ENCODE measurements around the gene RXFP1. TPM values are rescaled to one million over a fixed set of nuclear protein-coding genes. Genes with fewer than 3 reads are reported as not detected.

Gene RXFP1
- polyA plus RNA-seq, 1 of the 3 experiments (the other 2 are of a cell fraction) = not detected

- H3K4me1 ChIP-seq (ENCODE audit: control insufficient read depth in 1 of 2, insufficient read depth in 2 of 2, low read depth in 1 of 2, low read length in 1 of 2) = no peaks in the 10 kb centered on the region
- H3F3A ChIP-seq (replicated peaks; ENCODE audit: insufficient read depth) = no peaks in the 10 kb centered on the region
- H4K20me1 ChIP-seq (ENCODE audit: insufficient read depth) = no peaks in the 10 kb centered on the region
- H3K79me2 ChIP-seq (ENCODE audit: insufficient read depth) = no peaks in the 10 kb centered on the region
- H3K36me3 ChIP-seq (replicated peaks in 1 of 2; ENCODE audit: control insufficient read depth in 1 of 2, insufficient read depth in 2 of 2, low read length in 1 of 2) = no peaks in the 10 kb centered on the region
- no peak for DNase-seq
- TF ChIP-seq RFX5 (IDR thresholded peaks at IDR 0.05; ENCODE audit: low read length) (no peak), TCF12 (IDR thresholded peaks at IDR 0.05) (no peak), ZBTB33 (IDR thresholded peaks at IDR 0.05; ENCODE audit: borderline replicate concordance, low read depth) (no peak), GABPA (IDR thresholded peaks at IDR 0.05; ENCODE audit: low read depth) (no peak), RXRA (IDR thresholded peaks at IDR 0.05; ENCODE audit: borderline replicate concordance, low read depth) (no peak), MAX (IDR thresholded peaks at IDR 0.05; ENCODE audit: low read depth) (no peak), RCOR1 (IDR thresholded peaks at IDR 0.05; ENCODE audit: low read length) (no peak), CHD2 (IDR thresholded peaks at IDR 0.05; ENCODE audit: low read length, partially characterized antibody) (no peak), JUND (IDR thresholded peaks at IDR 0.05) (no peak)
- H3K27ac ChIP-seq (ENCODE audit: low read depth in 2 of 2, low read length in 1 of 2) = no peak overlapping the region
- H3K9ac ChIP-seq = no peak overlapping the region
- no peaks in the 10 kb centered on the region for H3K9me3 ChIP-seq
- ChIA-PET POLR2A (no interaction called here), CTCF (no interaction called here)
- H3K4me2 ChIP-seq = no peak overlapping the region
- H3K9me2 ChIP-seq = no peaks in the 10 kb centered on the region
- 60% methylated on average over 1 of the region's 1 CpG for WGBS (ENCODE audit: low lambda C conversion rate)
- H3K4me3 ChIP-seq (ENCODE audit: low read depth in 2 of 2, low read length in 1 of 2) = no peak overlapping the region
- no peaks in the 10 kb centered on the region for H3K27me3 ChIP-seq (ENCODE audit: insufficient read depth)
- no peak overlapping the region for H2AFZ ChIP-seq (ENCODE audit: low read depth)
Observed at GRCh38 chr4:158580064-158580463, 58.4 kb downstream of the RXFP1 start.

DNA sequence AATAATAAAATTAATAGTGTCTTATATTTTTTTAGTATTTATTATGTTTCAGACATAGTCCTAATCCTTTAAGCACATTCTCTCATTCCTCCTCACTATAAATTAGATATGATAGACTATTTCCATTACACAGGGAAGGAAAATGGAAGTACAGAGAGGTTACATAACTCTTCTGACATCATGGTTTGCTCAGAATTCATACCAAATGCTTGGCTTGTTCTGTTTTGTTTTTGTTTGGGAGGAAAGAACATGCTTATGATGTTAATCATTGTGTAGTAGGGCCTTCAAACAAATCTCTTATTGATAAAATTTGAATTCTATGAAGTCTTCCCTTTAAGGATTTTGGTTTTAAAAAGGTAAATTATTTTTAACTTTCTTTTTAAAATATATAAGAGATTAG, 59.5 kb downstream of the RXFP1 start:
- H3K4me1 ChIP-seq (ENCODE audit: control insufficient read depth in 1 of 2, insufficient read depth in 2 of 2, low read depth in 1 of 2, low read length in 1 of 2) = no peaks in the 10 kb centered on the region
- H3K79me2 ChIP-seq (ENCODE audit: insufficient read depth) = no peaks in the 10 kb centered on the region
- no peak for DNase-seq
- no peaks in the 10 kb centered on the region for H3K9me3 ChIP-seq
- CTCF ChIA-PET = interaction anchor here (1.1 kb wide), 1 partner anchor 321 kb away, joined by 3 read pairs; no protein-coding TSS in a partner anchor
- POLR2A ChIA-PET = no interaction called here
- no peak overlapping the region for H2AFZ ChIP-seq (ENCODE audit: low read depth)
- no peak overlapping the region for H3K27ac ChIP-seq (ENCODE audit: low read depth in 2 of 2, low read length in 1 of 2)
- H3K9ac ChIP-seq = no peak overlapping the region
- no peak overlapping the region for H3K4me2 ChIP-seq
- H3K27me3 ChIP-seq (ENCODE audit: insufficient read depth) = no peaks in the 10 kb centered on the region; the same call in 1 of the 2 replicates
- H3F3A ChIP-seq (replicated peaks; ENCODE audit: insufficient read depth) = no peaks in the 10 kb centered on the region
- H3K36me3 ChIP-seq (replicated peaks in 1 of 2; ENCODE audit: control insufficient read depth in 1 of 2, insufficient read depth in 2 of 2, low read length in 1 of 2) = no peaks in the 10 kb centered on the region
- TF ChIP-seq POLR2AphosphoS5 (IDR thresholded peaks at IDR 0.05; ENCODE audit: low read depth, low read length) = no peak
- no peak for TF ChIP-seq CHD2 (IDR thresholded peaks at IDR 0.05; ENCODE audit: low read length, partially characterized antibody)
- TF ChIP-seq FOSL2 (IDR thresholded peaks at IDR 0.05; ENCODE audit: borderline replicate concordance, low read depth) = no peak
- TF ChIP-seq SIN3A (IDR thresholded peaks at IDR 0.05; ENCODE audit: borderline replicate concordance, low read depth, low read length) = no peak
- TF ChIP-seq ELF1 (IDR thresholded peaks at IDR 0.05) = no peak
- TF ChIP-seq, protein P1, sequence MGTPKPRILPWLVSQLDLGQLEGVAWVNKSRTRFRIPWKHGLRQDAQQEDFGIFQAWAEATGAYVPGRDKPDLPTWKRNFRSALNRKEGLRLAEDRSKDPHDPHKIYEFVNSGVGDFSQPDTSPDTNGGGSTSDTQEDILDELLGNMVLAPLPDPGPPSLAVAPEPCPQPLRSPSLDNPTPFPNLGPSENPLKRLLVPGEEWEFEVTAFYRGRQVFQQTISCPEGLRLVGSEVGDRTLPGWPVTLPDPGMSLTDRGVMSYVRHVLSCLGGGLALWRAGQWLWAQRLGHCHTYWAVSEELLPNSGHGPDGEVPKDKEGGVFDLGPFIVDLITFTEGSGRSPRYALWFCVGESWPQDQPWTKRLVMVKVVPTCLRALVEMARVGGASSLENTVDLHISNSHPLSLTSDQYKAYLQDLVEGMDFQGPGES (IDR thresholded peaks at IDR 0.05; ENCODE audit: low read depth, low read length) = no peak
- TF ChIP-seq RFX5 (IDR thresholded peaks at IDR 0.05; ENCODE audit: low read length) = no peak
- TF ChIP-seq RAD21 (IDR thresholded peaks at IDR 0.05; ENCODE audit: low read length) = no peak
- no peak for TF ChIP-seq TCF12 (IDR thresholded peaks at IDR 0.05)
- TF ChIP-seq EZH2phosphoT487 (IDR thresholded peaks at IDR 0.05; ENCODE audit: borderline replicate concordance, low read depth) = no peak
- TF ChIP-seq FOXJ3 (CRISPR knock-in tag; IDR thresholded peaks at IDR 0.05) = no peak
- TF ChIP-seq, protein P2, sequence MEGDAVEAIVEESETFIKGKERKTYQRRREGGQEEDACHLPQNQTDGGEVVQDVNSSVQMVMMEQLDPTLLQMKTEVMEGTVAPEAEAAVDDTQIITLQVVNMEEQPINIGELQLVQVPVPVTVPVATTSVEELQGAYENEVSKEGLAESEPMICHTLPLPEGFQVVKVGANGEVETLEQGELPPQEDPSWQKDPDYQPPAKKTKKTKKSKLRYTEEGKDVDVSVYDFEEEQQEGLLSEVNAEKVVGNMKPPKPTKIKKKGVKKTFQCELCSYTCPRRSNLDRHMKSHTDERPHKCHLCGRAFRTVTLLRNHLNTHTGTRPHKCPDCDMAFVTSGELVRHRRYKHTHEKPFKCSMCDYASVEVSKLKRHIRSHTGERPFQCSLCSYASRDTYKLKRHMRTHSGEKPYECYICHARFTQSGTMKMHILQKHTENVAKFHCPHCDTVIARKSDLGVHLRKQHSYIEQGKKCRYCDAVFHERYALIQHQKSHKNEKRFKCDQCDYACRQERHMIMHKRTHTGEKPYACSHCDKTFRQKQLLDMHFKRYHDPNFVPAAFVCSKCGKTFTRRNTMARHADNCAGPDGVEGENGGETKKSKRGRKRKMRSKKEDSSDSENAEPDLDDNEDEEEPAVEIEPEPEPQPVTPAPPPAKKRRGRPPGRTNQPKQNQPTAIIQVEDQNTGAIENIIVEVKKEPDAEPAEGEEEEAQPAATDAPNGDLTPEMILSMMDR (IDR thresholded peaks at IDR 0.05) = no peak
- TF ChIP-seq MEF2A (IDR thresholded peaks at IDR 0.05; ENCODE audit: borderline replicate concordance, low read depth) = no peak
- no peak for TF ChIP-seq NRF1 (IDR thresholded peaks at IDR 0.05; ENCODE audit: low read depth, low read length)
- TF ChIP-seq GABPA (IDR thresholded peaks at IDR 0.05; ENCODE audit: low read depth) = no peak
- no peak for TF ChIP-seq TAF1 (IDR thresholded peaks at IDR 0.05; ENCODE audit: borderline replicate concordance, low read depth, low read length)
- TF ChIP-seq NFIC (IDR thresholded peaks at IDR 0.05; ENCODE audit: borderline replicate concordance) = no peak
- no peak for TF ChIP-seq GATA2 (CRISPR knock-in tag; IDR thresholded peaks at IDR 0.05)
- H3K4me3 ChIP-seq (ENCODE audit: low read depth in 2 of 2, low read length in 1 of 2) = no peak overlapping the region
- no peaks in the 10 kb centered on the region for H4K20me1 ChIP-seq (ENCODE audit: insufficient read depth)
- H3K9me2 ChIP-seq = no peaks in the 10 kb centered on the region

Measured in SK-N-SH (cell line).